OCI-LY7 (cell line): ENCODE measurements around the gene PSMB4.

Experiments used
- CTCF ChIP-seq: fragments of 200-600 bp; sonication (generic); conservative IDR thresholded peaks from 2 replicates; pipeline ENCODE4 v1.5.1; 2014; ENCODE audit warnings: mild to moderate bottlenecking, antibody characterized with exemption, low read length, moderate library complexity, mixed read lengths
- EZH2phosphoT487 ChIP-seq: fragments of 200-600 bp; sonication (generic); IDR thresholded peaks from 2 replicates; pipeline ENCODE4 v1.6.1; 2018; ENCODE audit warnings: low read depth, borderline replicate concordance, mild to moderate bottlenecking, mixed run types, antibody characterized with exemption, low read length, moderate library complexity, mixed read lengths

- TF ChIP-seq CTCF = no peak
- no peak for TF ChIP-seq EZH2phosphoT487
These were observed 48.3 kb downstream of the PSMB4 start for GRCh38 chr1:151447696-151448095.
